PC-9 (cell line): ENCODE results near the gene NRXN2.
"Not testable (repeated sequence)": the region's sequence is repeated elsewhere in the genome, so short reads cannot be mapped to it uniquely, and the experiment has no call there.

Experiments used
- CTCF ChIP-seq: fragments of 200-600 bp; sonication (generic); conservative IDR thresholded peaks from 2 replicates; pipeline ENCODE4 v1.6.1; 2017; ENCODE audit warnings: mixed run types, antibody characterized with exemption, mild to moderate bottlenecking, moderate library complexity
- EZH2 ChIP-seq: fragments of 200-600 bp; sonication (generic); IDR thresholded peaks from 2 replicates; pipeline ENCODE4 v1.8.0; 2017; ENCODE audit warnings: antibody characterized with exemption, low read depth

- TF ChIP-seq CTCF, EZH2: not testable (repeated sequence)
Observed at GRCh38 chr11:64701956-64702355, 21.0 kb downstream of the NRXN2 start.
